K562 (cell line): ENCODE results near the gene PRPF6. TPM values are rescaled to one million over a fixed set of nuclear protein-coding genes. Genes with fewer than 3 reads are reported as not detected.
A peak's percentile ranks its signal among the peaks of the same experiment; 100 is the strongest.

Experiments
- BRCA1 ChIP-seq, 2 experiments: fragments of 450-650 bp in 1 of 2; sonication (generic) in 1 of 2; formaldehyde crosslinking in 1 of 2; IDR thresholded peaks; 2 replicates each; pipeline versions ENCODE4 v1.5.0 to v1.6.1; 2017 to 2020; ENCODE audit warnings: mild to moderate bottlenecking in 1 of 2, missing genetic modification reagents in 1 of 2
- CBFA2T2 ChIP-seq: fragments of 450-650 bp; conservative IDR thresholded peaks from 2 replicates; pipeline ENCODE4 v1.6.1; 2017; ENCODE audit warnings: mild to moderate bottlenecking
- CBFB ChIP-seq: sonication (generic); formaldehyde crosslinking; IDR thresholded peaks from 2 replicates; pipeline ENCODE4 v1.4.0; 2020; ENCODE audit warnings: mild to moderate bottlenecking, missing genetic modification reagents
- CGGBP1 ChIP-seq: fragments of 250-450 bp; sonication (Bioruptor Pico); IDR thresholded peaks from 2 replicates; pipeline ENCODE4 v1.9.0; 2021; ENCODE audit warnings: mild to moderate bottlenecking
- CREM ChIP-seq: IDR thresholded peaks from 2 replicates; pipeline ENCODE4 v1.6.1; 2014; ENCODE audit warnings: antibody characterized with exemption, low read depth
- ETS1 ChIP-seq: conservative IDR thresholded peaks from 2 replicates; pipeline ENCODE4 v1.6.1; 2011; ENCODE audit warnings: low read depth, mild to moderate bottlenecking, low read length; ENCODE audit not compliant: control insufficient read depth
- FOS ChIP-seq: IDR thresholded peaks from 3 replicates; pipeline ENCODE4 v1.6.1; 2011; ENCODE audit not compliant: insufficient read length; ENCODE audit errors: extremely low read depth
- ILK ChIP-seq: fragments of 450-650 bp; IDR thresholded peaks from 2 replicates; pipeline ENCODE4 v1.6.1; 2016; ENCODE audit warnings: missing genetic modification characterization, low read depth, mild to moderate bottlenecking, missing compliant biosample characterization, moderate library complexity, borderline replicate concordance
- NFIC ChIP-seq: fragments of 450-650 bp; IDR thresholded peaks from 2 replicates; pipeline ENCODE4 v1.6.1; 2017; ENCODE audit warnings: mild to moderate bottlenecking, inconsistent platforms
- NONO ChIP-seq, 2 experiments: fragments of 200-400 bp in 1 of 2; fragments of 450-650 bp in 1 of 2; formaldehyde crosslinking in 1 of 2; IDR thresholded peaks; 2 replicates each; pipeline ENCODE4 v1.6.1; 2017; ENCODE audit warnings: low read depth in 2 of 2, mild to moderate bottlenecking in 2 of 2, moderate library complexity in 2 of 2, low read length in 1 of 2
- RNF2 ChIP-seq: sonication (generic); IDR thresholded peaks from 2 replicates; pipeline ENCODE4 v1.6.1; 2016
- ZBTB7A ChIP-seq: IDR thresholded peaks from 2 replicates; pipeline ENCODE4 v1.6.1; 2011; ENCODE audit warnings: low read depth, mild to moderate bottlenecking, low read length, moderate library complexity, borderline replicate concordance; ENCODE audit not compliant: control insufficient read depth
- ZKSCAN3 ChIP-seq: fragments of 250-450 bp; sonication (Bioruptor Pico); IDR thresholded peaks from 2 replicates; pipeline ENCODE4 v1.4.0; 2020
- ZNF395 ChIP-seq: fragments of 200-800 bp; sonication (Bioruptor generic); IDR thresholded peaks from 2 replicates; pipeline ENCODE4 v1.6.1; 2017; ENCODE audit warnings: missing genetic modification characterization, missing compliant biosample characterization
- polyA plus RNA-seq, 8 experiments: library from polyadenylated mRNA; depleted of rRNA in 4 of 8; stranded (reverse) in 5 of 8; unstranded in 3 of 8; fragments of >200 nt; fragmentation: Nextera tagmentation in 2 of 8; fragmentation: Illumina TruSeq in 1 of 8; extraction: Ambion mirVana in 2 of 8; extraction: Trizol in 1 of 8; gene quantifications; 2 replicates each; pipeline versions ENCODE4 v1.2.1 to v1.2.3, GENCODE V29; 2011 to 2014; ENCODE audit warnings: inconsistent platforms in 1 of 8, missing spikeins in 1 of 8
- total RNA-seq, 7 experiments: library from RNA; depleted of rRNA in 6 of 7; stranded (reverse); fragments of >200 nt in 6 of 7; fragmentation: Illumina TruSeq in 2 of 7; extraction: Trizol in 2 of 7; gene quantifications; 2 replicates each; pipeline versions ENCODE4 v1.2.1 to v1.2.3, GENCODE V29; 2011 to 2021; ENCODE audit warnings: low replicate concordance in 1 of 7
- TF ChIP-seq, protein P1 (sequence below), 2 experiments: IDR thresholded peaks; 2 replicates each; pipeline ENCODE4 v1.6.1; 2011; ENCODE audit warnings: borderline replicate concordance in 1 of 2, control low read depth in 1 of 2, low read depth in 1 of 2, low read length in 1 of 2, mild to moderate bottlenecking in 1 of 2, mixed read lengths in 1 of 2, moderate library complexity in 1 of 2; ENCODE audit not compliant: insufficient read depth in 1 of 2, insufficient read length in 1 of 2, poor library complexity in 1 of 2, severe bottlenecking in 1 of 2; ENCODE audit errors: extremely low read depth in 1 of 2
- TF ChIP-seq, protein P2 (sequence below), 2 experiments: fragments of 450-650 bp in 1 of 2; sonication (generic) in 1 of 2; formaldehyde crosslinking in 1 of 2; IDR thresholded peaks in 1 of 2; conservative IDR thresholded peaks in 1 of 2; 2 replicates each; pipeline versions ENCODE4 v1.6.1 to v1.8.1; 2016 to 2023; ENCODE audit warnings: mild to moderate bottlenecking in 2 of 2, moderate library complexity in 2 of 2, inconsistent platforms in 1 of 2, missing genetic modification reagents in 1 of 2
- TF ChIP-seq, protein P3 (sequence below): fragments of 450-650 bp; IDR thresholded peaks from 2 replicates; pipeline ENCODE4 v1.6.1; 2016; ENCODE audit warnings: missing biosample characterization, missing genetic modification characterization

The PRPF6 gene
- total and polyA plus RNA-seq, 9 of the 15 experiments (the other 6 are each of a cell fraction or from before 2014, with no cell fraction given) = 4.2 to 83.2 (median 59.9) TPM

DNA sequence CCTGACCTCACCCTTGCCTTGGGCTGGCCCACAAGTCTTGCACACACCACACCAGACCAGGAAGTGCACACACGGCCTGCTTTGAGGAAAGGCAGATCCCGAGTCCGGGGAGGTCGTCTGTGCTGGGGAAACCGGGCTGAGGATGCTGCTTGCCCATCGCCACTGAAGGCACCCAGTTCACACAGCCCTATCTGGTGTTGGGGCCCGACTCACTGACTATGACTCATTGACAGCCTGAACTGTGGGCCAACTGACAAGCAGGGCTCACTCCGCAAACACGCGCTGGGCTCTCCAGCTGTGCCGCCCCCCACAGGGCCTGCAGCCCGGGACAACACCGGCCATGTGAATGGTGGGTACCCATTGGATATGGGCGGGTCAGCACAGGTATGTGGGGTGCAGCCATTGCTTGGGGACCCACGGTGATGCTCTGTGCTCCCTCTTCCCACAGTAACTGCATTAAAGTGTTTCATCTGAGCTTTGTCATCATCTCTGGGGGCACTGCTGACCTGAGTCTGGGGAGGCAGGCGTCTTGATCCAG lies 3.1 kb upstream of the PRPF6 start (continued):
- TF ChIP-seq, protein P1, sequence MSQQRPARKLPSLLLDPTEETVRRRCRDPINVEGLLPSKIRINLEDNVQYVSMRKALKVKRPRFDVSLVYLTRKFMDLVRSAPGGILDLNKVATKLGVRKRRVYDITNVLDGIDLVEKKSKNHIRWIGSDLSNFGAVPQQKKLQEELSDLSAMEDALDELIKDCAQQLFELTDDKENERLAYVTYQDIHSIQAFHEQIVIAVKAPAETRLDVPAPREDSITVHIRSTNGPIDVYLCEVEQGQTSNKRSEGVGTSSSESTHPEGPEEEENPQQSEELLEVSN (IDR thresholded peaks at IDR 0.05; ENCODE audit: borderline replicate concordance in 1 of 2, extremely low read depth in 1 of 2, insufficient read depth in 1 of 2, insufficient read length in 1 of 2, low read depth in 1 of 2, low read length in 1 of 2, poor library complexity in 1 of 2, severe bottlenecking in 1 of 2) = peak in 1 of 2 experiments; percentile 45
- TF ChIP-seq NFIC (0 out of 2 replicates have a peak, but pooled peaks have one; percentile 10), FOS (peak; percentile 4), ETS1 (peak; percentile 67; the same call in 1 of the 2 replicates), ZBTB7A (no peak), CGGBP1 (no peak), CBFB (0 out of 2 replicates have a peak, but pooled peaks have one; percentile 34), ZKSCAN3 (CRISPR knock-in tag) (peak; percentile 80), NONO (IDR thresholded peaks at IDR 0.05; ENCODE audit: low read depth in 2 of 2, low read length in 1 of 2) (no peak), ZNF395 (CRISPR knock-in tag) (peak; percentile 47; the same call in 1 of the 2 replicates), CBFA2T2 (0 out of 2 replicates have a peak, but pooled peaks have one; percentile 21), BRCA1 (IDR thresholded peaks at IDR 0.05) (no peak), BRCA1 (CRISPR knock-in tag; IDR thresholded peaks at IDR 0.05) (no peak), CREM (peak; percentile 54; the same call in 1 of the 2 replicates), ILK (tag) (no peak), RNF2 (0 out of 2 replicates have a peak, but pooled peaks have one; percentile 37)
- TF ChIP-seq, protein P2, sequence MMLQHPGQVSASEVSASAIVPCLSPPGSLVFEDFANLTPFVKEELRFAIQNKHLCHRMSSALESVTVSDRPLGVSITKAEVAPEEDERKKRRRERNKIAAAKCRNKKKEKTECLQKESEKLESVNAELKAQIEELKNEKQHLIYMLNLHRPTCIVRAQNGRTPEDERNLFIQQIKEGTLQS (IDR thresholded peaks at IDR 0.05) = peak; percentile 86
- TF ChIP-seq, protein P2 (CRISPR knock-in tag; conservative IDR thresholded peaks at IDR 0.05) = peak; percentile 47; the same call in 1 of the 2 replicates
- TF ChIP-seq, protein P3, sequence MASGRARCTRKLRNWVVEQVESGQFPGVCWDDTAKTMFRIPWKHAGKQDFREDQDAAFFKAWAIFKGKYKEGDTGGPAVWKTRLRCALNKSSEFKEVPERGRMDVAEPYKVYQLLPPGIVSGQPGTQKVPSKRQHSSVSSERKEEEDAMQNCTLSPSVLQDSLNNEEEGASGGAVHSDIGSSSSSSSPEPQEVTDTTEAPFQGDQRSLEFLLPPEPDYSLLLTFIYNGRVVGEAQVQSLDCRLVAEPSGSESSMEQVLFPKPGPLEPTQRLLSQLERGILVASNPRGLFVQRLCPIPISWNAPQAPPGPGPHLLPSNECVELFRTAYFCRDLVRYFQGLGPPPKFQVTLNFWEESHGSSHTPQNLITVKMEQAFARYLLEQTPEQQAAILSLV (tag) = no peak
